Activated CD8-positive, alpha-beta T cell treated with anti-CD3 and anti-CD28 coated beads, Interleukin-2, amount 10 ng/mL, durations not matched to agents 7 days and 5 days (primary cell): ENCODE measurements around the gene GPR15. TPM values are rescaled to one million over a fixed set of nuclear protein-coding genes. Genes with fewer than 3 reads are reported as not detected.

Experiments
- ATAC-seq: fragments of 150-1000 bp; cut with Tn5 transposase; one replicate; pipeline ENCODE4 v1.10.0; 2021; ENCODE audit warnings: moderate library complexity
- CTCF ChIA-PET: fragments of 350-600 bp; sonication (Branson Sonifier 250); formaldehyde crosslinking; loops from one replicate; lab custom pipeline; 2021; ENCODE audit warnings: antibody characterized with exemption; lab: Charles Lee
- POLR2A ChIA-PET: fragments of 350-600 bp; sonication (Branson Sonifier 250); formaldehyde crosslinking; loops from one replicate; lab custom pipeline; 2021; ENCODE audit warnings: antibody characterized with exemption; lab: Charles Lee
- DNase-seq: peaks from one replicate; pipeline ENCODE4 v3.0.0-alpha.2; 2020
- H3K27ac Mint-ChIP-seq: one replicate; pipeline ENCODE4 v1.8.0; 2021; ENCODE audit warnings: mild to moderate bottlenecking, mixed read lengths
- H3K27me3 Mint-ChIP-seq: one replicate; pipeline ENCODE4 v1.8.0; 2021; ENCODE audit warnings: low read depth, mixed read lengths
- H3K36me3 Mint-ChIP-seq: one replicate; pipeline ENCODE4 v1.8.0; 2021; ENCODE audit warnings: low read depth, mixed read lengths
- H3K4me1 Mint-ChIP-seq: one replicate; pipeline ENCODE4 v1.8.0; 2021; ENCODE audit warnings: low read depth, mixed read lengths
- H3K4me3 Mint-ChIP-seq: one replicate; pipeline ENCODE4 v1.8.0; 2021; ENCODE audit warnings: mild to moderate bottlenecking, mixed read lengths
- H3K9me3 Mint-ChIP-seq: one replicate; pipeline ENCODE4 v1.8.0; 2022; ENCODE audit warnings: mixed read lengths; ENCODE audit not compliant: insufficient read depth
- total RNA-seq, 2 experiments: library from RNA; stranded (reverse); gene quantifications; one replicate each; pipeline ENCODE4 v1.2.3, GENCODE V29; 2021

The GPR15 gene
- total RNA-seq, 2 experiments from 2014 or later: 18.9 to 19.7 TPM

GRCh38 chr3:98567666-98568270, 36.0 kb downstream of the GPR15 start:
- Mint-ChIP-seq H3K4me1 (peaks cover 82% of the 10 kb centered on the region), H3K9me3 (peaks cover 3% of the 10 kb centered on the region), H3K27ac (peak overlapping the region; percentile 91), H3K4me3 (peak overlapping the region; percentile 53), H3K27me3 (no peaks in the 10 kb centered on the region), H3K36me3 (peaks cover 33% of the 10 kb centered on the region)
- DNase-seq (peak; percentile 53), ATAC-seq (peak; percentile 42)
- POLR2A ChIA-PET: interaction anchor here (1.0 to 7.1 kb wide), 2 partner anchors 14 to 35 kb away, joined by 3 to 114 read pairs; no protein-coding TSS in a partner anchor
- CTCF ChIA-PET: interaction anchor here (1.8 kb wide), 1 partner anchor 10 kb away, joined by 4 read pairs; no protein-coding TSS in a partner anchor

GRCh38 chr3:98568402-98568801, 36.6 kb downstream of the GPR15 start:
- H3K4me3 Mint-ChIP-seq: no peak overlapping the region
- peaks cover 3% of the 10 kb centered on the region for H3K9me3 Mint-ChIP-seq
- ChIA-PET CTCF (interaction anchor here (1.8 kb wide), 1 partner anchor 11 kb away, joined by 4 read pairs; no protein-coding TSS in a partner anchor), POLR2A (interaction anchor here (7.1 kb wide), 1 partner anchor 14 kb away, joined by 114 read pairs; no protein-coding TSS in a partner anchor)
- no peak for DNase-seq
- H3K36me3 Mint-ChIP-seq: peaks cover 33% of the 10 kb centered on the region
- no peaks in the 10 kb centered on the region for H3K27me3 Mint-ChIP-seq
- peaks cover 82% of the 10 kb centered on the region for H3K4me1 Mint-ChIP-seq
- peak overlapping the region; percentile 91 for H3K27ac Mint-ChIP-seq
- ATAC-seq: no peak

GRCh38 chr3:98573181-98573728, 41.5 kb downstream of the GPR15 start:
- ATAC-seq: peak; percentile 59
- CTCF ChIA-PET: interaction anchor here (0.8 to 2.5 kb wide), 30 partner anchors 9 to 534 kb away, joined by 3 to 26 read pairs (median 4); partner anchors contain the start of genes CLDND1 and GPR15
- peaks cover 2% of the 10 kb centered on the region for H3K9me3 Mint-ChIP-seq
- no peak for DNase-seq
- H3K36me3 Mint-ChIP-seq: peaks cover 50% of the 10 kb centered on the region
- peaks cover 68% of the 10 kb centered on the region for H3K4me1 Mint-ChIP-seq
- peak overlapping the region; percentile 81 for H3K27ac Mint-ChIP-seq
- POLR2A ChIA-PET: interaction anchor here (0.8 to 5.1 kb wide), 8 partner anchors 16 to 51 kb away, joined by 3 to 63 read pairs (median 4); partner anchors contain the start of genes CLDND1, CPOX and GPR15
- no peaks in the 10 kb centered on the region for H3K27me3 Mint-ChIP-seq
- H3K4me3 Mint-ChIP-seq: peak overlapping the region; percentile 32

GRCh38 chr3:98574132-98574531, 42.4 kb downstream of the GPR15 start:
- Mint-ChIP-seq H3K36me3 (peaks cover 51% of the 10 kb centered on the region), H3K4me1 (peaks cover 68% of the 10 kb centered on the region), H3K27ac (peak overlapping the region; percentile 27), H3K9me3 (no peaks in the 10 kb centered on the region), H3K4me3 (no peak overlapping the region), H3K27me3 (no peaks in the 10 kb centered on the region)
- ATAC-seq (no peak), DNase-seq (no peak)
- CTCF ChIA-PET: interaction anchor here (0.6 to 2.2 kb wide), 25 partner anchors 10 to 534 kb away, joined by 3 to 11 read pairs (median 4); partner anchors contain the start of genes CLDND1 and GPR15
- POLR2A ChIA-PET: interaction anchor here (0.6 to 5.1 kb wide), 8 partner anchors 10 to 55 kb away, joined by 3 to 63 read pairs (median 3); partner anchors contain the start of genes CLDND1 and CPOX

GRCh38 chr3:98577178-98577895, 45.6 kb downstream of the GPR15 start:
- ChIA-PET CTCF (no interaction called here), POLR2A (interaction anchor here (1.1 kb wide), 1 partner anchor 16 kb away, joined by 3 read pairs; the partner anchor contains the start of gene CPOX)

GRCh38 chr3:98580401-98581386, 48.9 kb downstream of the GPR15 start:
- Mint-ChIP-seq H3K9me3 (no peaks in the 10 kb centered on the region), H3K27ac (no peak overlapping the region), H3K4me3 (no peak overlapping the region), H3K36me3 (peaks cover 86% of the 10 kb centered on the region), H3K27me3 (no peaks in the 10 kb centered on the region), H3K4me1 (peaks cover 67% of the 10 kb centered on the region)
- ATAC-seq: no peak
- CTCF ChIA-PET: interaction anchor here (0.7 to 1.4 kb wide), 4 partner anchors 9 to 241 kb away, joined by 3 to 4 read pairs (median 3); partner anchors contain the start of gene CPOX
- POLR2A ChIA-PET: interaction anchor here (0.7 to 1.2 kb wide), 3 partner anchors 10 to 22 kb away, joined by 3 to 6 read pairs (median 3); partner anchors contain the start of gene CPOX
- DNase-seq: no peak

More at GRCh38 chr3:98577178-98577895, 45.6 kb downstream of the GPR15 start:
- H3K4me1 Mint-ChIP-seq: peaks cover 63% of the 10 kb centered on the region
- peak overlapping the region; percentile 56 for H3K27ac Mint-ChIP-seq
- H3K36me3 Mint-ChIP-seq: peaks cover 60% of the 10 kb centered on the region
- no peak overlapping the region for H3K4me3 Mint-ChIP-seq
- H3K27me3 Mint-ChIP-seq: no peaks in the 10 kb centered on the region
- ATAC-seq (no peak), DNase-seq (no peak)
- no peaks in the 10 kb centered on the region for H3K9me3 Mint-ChIP-seq

GRCh38 chr3:98581474-98581873, 49.7 kb downstream of the GPR15 start:
- Mint-ChIP-seq H3K9me3 (no peaks in the 10 kb centered on the region), H3K4me1 (peaks cover 68% of the 10 kb centered on the region), H3K27ac (peak overlapping the region; percentile 6), H3K4me3 (no peak overlapping the region), H3K27me3 (no peaks in the 10 kb centered on the region), H3K36me3 (peaks cover 88% of the 10 kb centered on the region)
- ATAC-seq: no peak
- ChIA-PET CTCF (interaction anchor here (0.7 to 1.4 kb wide), 5 partner anchors 9 to 242 kb away, joined by 3 to 4 read pairs (median 3); partner anchors contain the start of gene CPOX), POLR2A (interaction anchor here (0.9 to 1.2 kb wide), 2 partner anchors 9 to 12 kb away, joined by 3 to 6 read pairs; partner anchors contain the start of gene CPOX)
- DNase-seq: no peak

- no peak overlapping the region for H3K27ac Mint-ChIP-seq
- H3K4me3 Mint-ChIP-seq: no peak overlapping the region
- POLR2A ChIA-PET: interaction anchor here (0.9 to 1.2 kb wide), 2 partner anchors 9 to 11 kb away, joined by 3 to 6 read pairs; partner anchors contain the start of gene CPOX
- CTCF ChIA-PET: interaction anchor here (0.8 kb wide), 1 partner anchor 14 kb away, joined by 4 read pairs; no protein-coding TSS in a partner anchor
- peaks cover 62% of the 10 kb centered on the region for H3K4me1 Mint-ChIP-seq
- no peak for ATAC-seq
- peaks cover 86% of the 10 kb centered on the region for H3K36me3 Mint-ChIP-seq
- no peaks in the 10 kb centered on the region for H3K9me3 Mint-ChIP-seq
- no peaks in the 10 kb centered on the region for H3K27me3 Mint-ChIP-seq
- DNase-seq: no peak
These were observed 50.3 kb downstream of the GPR15 start for GRCh38 chr3:98582042-98582441.

GRCh38 chr3:98583766-98584165, 52.0 kb downstream of the GPR15 start:
- Mint-ChIP-seq H3K4me1 (peaks cover 60% of the 10 kb centered on the region), H3K9me3 (no peaks in the 10 kb centered on the region), H3K4me3 (no peak overlapping the region), H3K27me3 (no peaks in the 10 kb centered on the region), H3K27ac (peak overlapping the region; percentile 30), H3K36me3 (peaks cover 85% of the 10 kb centered on the region)
- ATAC-seq (no peak), DNase-seq (no peak)
- POLR2A ChIA-PET: interaction anchor here (1.3 kb wide), 1 partner anchor 10 kb away, joined by 5 read pairs; the partner anchor contains the start of gene CPOX
- CTCF ChIA-PET: interaction anchor here (1.0 to 1.2 kb wide), 2 partner anchors 10 kb away, joined by 4 read pairs; partner anchors contain the start of gene CPOX
